HepG2 (cell line): ENCODE data around the gene KIF1C. TPM values are rescaled to one million over a fixed set of nuclear protein-coding genes. Genes with fewer than 3 reads are reported as not detected.

ENCODE experiments used
- EEA1 ChIP-seq: sonication (generic); formaldehyde crosslinking; IDR thresholded peaks from 2 replicates; pipeline ENCODE4 v1.5.1; 2020; ENCODE audit warnings: mild to moderate bottlenecking, missing genetic modification reagents, borderline replicate concordance
- GATAD1 ChIP-seq: IDR thresholded peaks from 2 replicates; pipeline ENCODE4 v1.6.1; 2016; ENCODE audit warnings: missing genetic modification reagents, missing compliant biosample characterization
- GTF2F1 ChIP-seq: fragments of 150-350 bp; IDR thresholded peaks from 2 replicates; pipeline ENCODE4 v1.6.1; 2014; ENCODE audit warnings: low read length
- KLF16 ChIP-seq, 2 experiments: sonication (generic) in 1 of 2; formaldehyde crosslinking in 1 of 2; IDR thresholded peaks; 2 replicates each; pipeline versions ENCODE4 v1.6.1 to v1.8.0; 2016 to 2023; ENCODE audit warnings: missing genetic modification reagents in 2 of 2, missing compliant biosample characterization in 1 of 2
- KMT2A ChIP-seq: sonication (generic); formaldehyde crosslinking; IDR thresholded peaks from 2 replicates; pipeline ENCODE4 v1.4.0; 2020; ENCODE audit warnings: missing genetic modification reagents
- MBD4 ChIP-seq: IDR thresholded peaks from 2 replicates; pipeline ENCODE4 v1.6.1; 2012; ENCODE audit warnings: low read length, inconsistent platforms, borderline replicate concordance
- MEIS2 ChIP-seq: sonication (generic); formaldehyde crosslinking; IDR thresholded peaks from 2 replicates; pipeline ENCODE4 v1.9.0; 2021; ENCODE audit warnings: mild to moderate bottlenecking, missing genetic modification reagents
- MIER3 ChIP-seq: IDR thresholded peaks from 2 replicates; pipeline ENCODE4 v1.6.1; 2016; ENCODE audit warnings: missing compliant biosample characterization, borderline replicate concordance
- NFRKB ChIP-seq: fragments of 450-650 bp; IDR thresholded peaks from 2 replicates; pipeline ENCODE4 v1.6.1; 2017
- PCBP2 ChIP-seq: fragments of 200-400 bp; formaldehyde crosslinking; optimal IDR thresholded peaks from 2 replicates; pipeline ENCODE3; 2018; ENCODE audit warnings: low read length, low read depth; ENCODE audit not compliant: poor library complexity, severe bottlenecking
- PITX1 ChIP-seq: sonication (generic); formaldehyde crosslinking; IDR thresholded peaks from 2 replicates; pipeline ENCODE4 v1.5.1; 2020; ENCODE audit warnings: mild to moderate bottlenecking, missing genetic modification reagents
- SMARCE1 ChIP-seq: fragments of 450-650 bp; IDR thresholded peaks from 2 replicates; pipeline ENCODE4 v1.6.1; 2017; ENCODE audit warnings: borderline replicate concordance
- SOX5 ChIP-seq: IDR thresholded peaks from 2 replicates; pipeline ENCODE4 v1.6.1; 2016; ENCODE audit warnings: borderline replicate concordance
- THYN1 ChIP-seq: sonication (generic); formaldehyde crosslinking; IDR thresholded peaks from 2 replicates; pipeline ENCODE4 v1.8.1; 2023; ENCODE audit warnings: low read depth, mild to moderate bottlenecking, moderate library complexity, missing genetic modification reagents, borderline replicate concordance
- TMF1 ChIP-seq: sonication (generic); formaldehyde crosslinking; IDR thresholded peaks from 2 replicates; pipeline ENCODE4 v1.8.1; 2022; ENCODE audit warnings: low read depth, missing genetic modification reagents
- ZBED4 ChIP-seq: sonication (generic); formaldehyde crosslinking; IDR thresholded peaks from 2 replicates; pipeline ENCODE4 v1.4.0; 2020; ENCODE audit warnings: missing genetic modification reagents, borderline replicate concordance
- ZBTB21 ChIP-seq: sonication (generic); formaldehyde crosslinking; IDR thresholded peaks from 2 replicates; pipeline ENCODE4 v1.4.0; 2020; ENCODE audit warnings: missing genetic modification reagents
- ZFP37 ChIP-seq: sonication (generic); formaldehyde crosslinking; IDR thresholded peaks from 2 replicates; pipeline ENCODE4 v1.4.0; 2020; ENCODE audit warnings: missing genetic modification reagents, borderline replicate concordance
- ZFP41 ChIP-seq: sonication (generic); formaldehyde crosslinking; IDR thresholded peaks from 2 replicates; pipeline ENCODE4 v1.4.0; 2020; ENCODE audit warnings: mild to moderate bottlenecking, missing genetic modification reagents, borderline replicate concordance
- ZMYM2 ChIP-seq: sonication (generic); formaldehyde crosslinking; IDR thresholded peaks from 2 replicates; pipeline ENCODE4 v1.8.0; 2022; ENCODE audit warnings: mild to moderate bottlenecking, missing genetic modification reagents
- ZNF136 ChIP-seq: sonication (generic); formaldehyde crosslinking; IDR thresholded peaks from 2 replicates; pipeline ENCODE4 v1.8.1; 2022; ENCODE audit warnings: low read depth, mild to moderate bottlenecking, moderate library complexity, missing genetic modification reagents
- ZNF263 ChIP-seq: sonication (generic); formaldehyde crosslinking; IDR thresholded peaks from 2 replicates; pipeline ENCODE4 v1.4.0; 2020; ENCODE audit warnings: missing genetic modification reagents
- ZNF484 ChIP-seq: sonication (generic); formaldehyde crosslinking; IDR thresholded peaks from 2 replicates; pipeline ENCODE4 v1.5.1; 2020; ENCODE audit warnings: mild to moderate bottlenecking, low read depth, missing genetic modification reagents, borderline replicate concordance
- ZNF660 ChIP-seq: sonication (generic); formaldehyde crosslinking; IDR thresholded peaks from 2 replicates; pipeline ENCODE4 v1.5.1; 2020; ENCODE audit warnings: mild to moderate bottlenecking, low read depth, missing genetic modification reagents, borderline replicate concordance
- ZSCAN30 ChIP-seq: sonication (generic); formaldehyde crosslinking; IDR thresholded peaks from 2 replicates; pipeline ENCODE4 v1.5.0; 2020; ENCODE audit warnings: mild to moderate bottlenecking, missing genetic modification reagents
- polyA plus RNA-seq, 8 experiments: library from polyadenylated mRNA; depleted of rRNA in 3 of 8; stranded (reverse) in 7 of 8; unstranded in 1 of 8; fragments of >200 nt; fragmentation: Illumina TruSeq in 4 of 8; extraction: Trizol in 4 of 8; gene quantifications; 2 replicates each; pipeline versions ENCODE4 v1.2.1 to v1.2.3, GENCODE V29; 2011 to 2016; ENCODE audit warnings: low read depth in 4 of 8, missing spikeins in 1 of 8, mixed read lengths in 1 of 8; ENCODE audit not compliant: insufficient read depth in 1 of 8
- total RNA-seq, 5 experiments: library from RNA; depleted of rRNA; stranded (reverse); fragments of >200 nt; fragmentation: Illumina TruSeq; extraction: Trizol; gene quantifications; 2 replicates each; pipeline ENCODE4 v1.2.3, GENCODE V29; 2016; ENCODE audit warnings: low read depth in 1 of 5
- TF ChIP-seq, protein P1 (sequence below): IDR thresholded peaks from 2 replicates; pipeline ENCODE4 v1.6.1; 2016; ENCODE audit warnings: missing compliant biosample characterization, missing genetic modification reagents, borderline replicate concordance
- TF ChIP-seq, protein P2 (sequence below): sonication (generic); formaldehyde crosslinking; IDR thresholded peaks from 2 replicates; pipeline ENCODE4 v1.8.1; 2023; ENCODE audit warnings: mild to moderate bottlenecking, missing genetic modification reagents

KIF1C gene
- total and polyA plus RNA-seq, 2 of the 13 experiments (the other 11 are each of a cell fraction or from before 2014, with no cell fraction given), result 70.0 to 104 TPM

DNA sequence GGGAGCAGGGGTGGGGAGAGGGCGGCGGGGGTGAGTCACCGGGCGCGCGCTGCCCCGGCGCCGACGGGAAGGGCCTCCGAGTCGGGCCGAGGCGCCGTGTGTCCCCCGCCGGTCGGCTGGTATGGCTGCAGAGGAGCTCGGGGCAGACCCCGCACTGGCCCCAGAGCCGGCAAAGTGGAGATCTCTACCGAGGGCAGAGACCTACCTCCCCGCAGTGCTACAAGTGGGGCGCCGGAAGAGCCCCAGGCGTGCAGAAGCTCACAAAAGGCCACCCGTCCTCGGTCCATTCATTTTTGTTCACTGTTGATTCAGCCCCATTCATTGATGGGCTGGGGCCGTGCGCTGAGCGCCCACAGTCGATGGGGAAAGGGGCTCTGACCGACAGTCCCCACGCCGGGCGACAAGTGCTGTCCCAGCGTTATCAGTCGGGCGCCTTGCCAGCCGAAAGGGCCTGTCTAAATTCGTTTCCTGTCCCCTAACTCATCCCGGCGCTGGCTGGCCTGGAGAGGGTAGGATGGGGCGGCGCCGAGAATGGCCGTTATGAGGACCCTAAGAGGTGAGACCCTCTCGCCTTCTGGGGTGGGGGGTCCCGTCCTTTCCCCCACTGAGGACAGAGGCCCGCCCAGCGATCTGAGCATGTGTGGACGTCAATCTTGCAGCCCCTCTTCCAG is 47.5 kb upstream of the KIF1C start (continued):
- no peak for TF ChIP-seq THYN1 (CRISPR knock-in tag)
- TF ChIP-seq, protein P1, sequence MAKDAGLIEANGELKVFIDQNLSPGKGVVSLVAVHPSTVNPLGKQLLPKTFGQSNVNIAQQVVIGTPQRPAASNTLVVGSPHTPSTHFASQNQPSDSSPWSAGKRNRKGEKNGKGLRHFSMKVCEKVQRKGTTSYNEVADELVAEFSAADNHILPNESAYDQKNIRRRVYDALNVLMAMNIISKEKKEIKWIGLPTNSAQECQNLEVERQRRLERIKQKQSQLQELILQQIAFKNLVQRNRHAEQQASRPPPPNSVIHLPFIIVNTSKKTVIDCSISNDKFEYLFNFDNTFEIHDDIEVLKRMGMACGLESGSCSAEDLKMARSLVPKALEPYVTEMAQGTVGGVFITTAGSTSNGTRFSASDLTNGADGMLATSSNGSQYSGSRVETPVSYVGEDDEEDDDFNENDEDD, result no peak
- TF ChIP-seq ZNF263, result no peak
- TF ChIP-seq SMARCE1, result no peak
- no peak for TF ChIP-seq ZBTB21 (CRISPR knock-in tag)
- TF ChIP-seq KLF16 (CRISPR knock-in tag; IDR thresholded peaks at IDR 0.05), result no peak
- TF ChIP-seq EEA1 (CRISPR knock-in tag), result no peak; the same call in 1 of the 2 replicates
- TF ChIP-seq GATAD1, result no peak; the same call in 1 of the 2 replicates
- TF ChIP-seq, protein P2, sequence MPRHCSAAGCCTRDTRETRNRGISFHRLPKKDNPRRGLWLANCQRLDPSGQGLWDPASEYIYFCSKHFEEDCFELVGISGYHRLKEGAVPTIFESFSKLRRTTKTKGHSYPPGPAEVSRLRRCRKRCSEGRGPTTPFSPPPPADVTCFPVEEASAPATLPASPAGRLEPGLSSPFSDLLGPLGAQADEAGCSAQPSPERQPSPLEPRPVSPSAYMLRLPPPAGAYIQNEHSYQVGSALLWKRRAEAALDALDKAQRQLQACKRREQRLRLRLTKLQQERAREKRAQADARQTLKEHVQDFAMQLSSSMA (CRISPR knock-in tag), result no peak
- TF ChIP-seq NFRKB, result no peak
- TF ChIP-seq ZNF484, result no peak
- no peak for TF ChIP-seq ZNF136 (CRISPR knock-in tag)
- TF ChIP-seq TMF1 (CRISPR knock-in tag), result no peak
- no peak for TF ChIP-seq MBD4
- no peak for TF ChIP-seq ZFP37
- TF ChIP-seq ZMYM2 (CRISPR knock-in tag), result no peak
- TF ChIP-seq ZBED4, result no peak
- no peak for TF ChIP-seq SOX5 (CRISPR knock-in tag)
- no peak for TF ChIP-seq ZSCAN30
- TF ChIP-seq MEIS2 (CRISPR knock-in tag), result 0 out of 2 replicates have a peak, but pooled peaks have one; percentile 6
- no peak for TF ChIP-seq MIER3 (CRISPR knock-in tag)
- TF ChIP-seq PITX1 (CRISPR knock-in tag), result no peak
- TF ChIP-seq ZFP41 (CRISPR knock-in tag), result no peak
- no peak for TF ChIP-seq ZNF660 (CRISPR knock-in tag)
- no peak for TF ChIP-seq PCBP2
- no peak for TF ChIP-seq GTF2F1
- TF ChIP-seq KMT2A (CRISPR knock-in tag), result peak; percentile 18; the same call in 1 of the 2 replicates
